Nucleus accumbens (tissue), 56 donors: Measurements from ENCODE around the gene APBB1IP.
A peak's percentile ranks its signal among the peaks of the same experiment; 100 is the strongest.

Experiments
- DNase-seq, 56 donors: peaks; one replicate each; lab custom pipeline; 2025; lab: John Stamatoyannopoulos, UW

The APBB1IP gene

GRCh38 chr10:26505491-26505890, 67.3 kb downstream of the APBB1IP start:
- DNase-seq, result no peak

GRCh38 chr10:26506736-26507135, 68.6 kb downstream of the APBB1IP start:
- no peak for DNase-seq

- no peak for DNase-seq
Measured at GRCh38 chr10:26507441-26507840, 69.3 kb downstream of the APBB1IP start.

GRCh38 chr10:26508016-26508415, 69.9 kb downstream of the APBB1IP start:
- no peak for DNase-seq

- no peak for DNase-seq
Measured at GRCh38 chr10:26509307-26509706, 71.2 kb downstream of the APBB1IP start.

GRCh38 chr10:26513101-26513500, 75.0 kb downstream of the APBB1IP start:
- DNase-seq, result no peak

GRCh38 chr10:26516540-26517101, 78.5 kb downstream of the APBB1IP start:
- no peak for DNase-seq

GRCh38 chr10:26517141-26517867, 79.2 kb downstream of the APBB1IP start:
- DNase-seq, result no peak

GRCh38 chr10:26519803-26520202, 81.7 kb downstream of the APBB1IP start:
- no peak for DNase-seq

- no peak for DNase-seq
Measured at GRCh38 chr10:26520575-26520974, 82.4 kb downstream of the APBB1IP start.

GRCh38 chr10:26524161-26524896, 86.2 kb downstream of the APBB1IP start:
- DNase-seq, result no peak

- DNase-seq, result no peak
Measured at GRCh38 chr10:26525586-26525985, 87.4 kb downstream of the APBB1IP start.

GRCh38 chr10:26527018-26527417, 88.9 kb downstream of the APBB1IP start:
- no peak for DNase-seq

- no peak for DNase-seq
Measured at GRCh38 chr10:26528048-26528447, 89.9 kb downstream of the APBB1IP start.

GRCh38 chr10:26528715-26529393, 90.7 kb downstream of the APBB1IP start:
- peak in 1 of 56 donors; percentile 3 for DNase-seq

GRCh38 chr10:26534384-26534783, 96.2 kb downstream of the APBB1IP start:
- no peak for DNase-seq

- peak in 5 of 56 donors; percentile 2 to 23 (median 8) for DNase-seq
Measured at GRCh38 chr10:26540601-26541000, 102.5 kb downstream of the APBB1IP start.

- no peak for DNase-seq
Measured at GRCh38 chr10:26543567-26544306, 105.6 kb downstream of the APBB1IP start.

GRCh38 chr10:26544932-26545331, 106.8 kb downstream of the APBB1IP start:
- DNase-seq, result no peak

- DNase-seq, result no peak
Measured at GRCh38 chr10:26550774-26551526, 112.8 kb downstream of the APBB1IP start.
